Esophagus muscularis mucosa (tissue), 4 donors: Measurements from ENCODE around the gene NXPE1. TPM values are rescaled to one million over a fixed set of nuclear protein-coding genes. Genes with fewer than 3 reads are reported as not detected.

Source experiments
- DNase-seq: peaks from one replicate; pipeline ENCODE4 v3.0.0-alpha.2; 2017; ENCODE audit errors: extremely low spot score
- H3K27ac ChIP-seq, 4 donors: fragments of 200-600 bp; sonication (generic); replicated peaks in 1 of 4; 1 replicate in 3 of 4; 2 replicates in 1 of 4; pipeline ENCODE4 v1.5.1; 2016 to 2019; ENCODE audit warnings: mild to moderate bottlenecking in 1 of 4
- H3K27me3 ChIP-seq, 4 donors: fragments of 200-600 bp; sonication (generic); one replicate each; pipeline versions ENCODE4 v1.5.1 to v1.6.0; 2016 to 2019
- H3K36me3 ChIP-seq, 4 donors: fragments of 200-600 bp; sonication (generic); one replicate each; pipeline ENCODE4 v1.5.1; 2016 to 2019
- H3K4me1 ChIP-seq, 4 donors: fragments of 200-600 bp; sonication (generic); one replicate each; pipeline ENCODE4 v1.5.1; 2016 to 2019
- H3K4me3 ChIP-seq, 4 donors: fragments of 200-600 bp; sonication (generic); 1 replicate in 2 of 4; 2 replicates in 2 of 4; pipeline ENCODE4 v1.5.1; 2016 to 2019; ENCODE audit warnings: mild to moderate bottlenecking in 4 of 4, moderate library complexity in 1 of 4
- H3K9me3 ChIP-seq, 4 donors: fragments of 200-600 bp; sonication (generic); 1 replicate in 3 of 4; 2 replicates in 1 of 4; pipeline ENCODE4 v1.5.1; 2016 to 2019
- CTCF ChIP-seq, 3 experiments: fragments of 200-600 bp in 2 of 3; fragments of 450-650 bp in 1 of 3; sonication (generic) in 2 of 3; IDR thresholded peaks; one replicate each; pipeline ENCODE4 v1.5.1; 2017 to 2019; ENCODE audit warnings: antibody characterized with exemption in 3 of 3, mild to moderate bottlenecking in 2 of 3, moderate library complexity in 1 of 3
- EP300 ChIP-seq: sonication (generic); formaldehyde crosslinking; IDR thresholded peaks from one replicate; pipeline ENCODE4 v1.6.1; 2017; ENCODE audit warnings: antibody characterized with exemption
- POLR2A ChIP-seq: fragments of 450-650 bp; IDR thresholded peaks from one replicate; pipeline ENCODE4 v1.6.1; 2017; ENCODE audit warnings: antibody characterized with exemption, moderate library complexity, mild to moderate bottlenecking, low read depth
- POLR2AphosphoS5 ChIP-seq, 2 donors: sonication (generic); formaldehyde crosslinking; IDR thresholded peaks; one replicate each; pipeline ENCODE4 v1.6.1; 2017; ENCODE audit warnings: antibody characterized with exemption in 2 of 2
- WGBS: methylation state at CpG from one replicate; pipeline ENCODE4 v1.1.5; 2018; 5-methylcytosine and 5-hydroxymethylcytosine counted together
- intact Hi-C: fragments of 100-400 bp; cut with DNase I; formaldehyde crosslinking; loops from one replicate; pipeline ENCODE4 v1.15.1; 2023
- total RNA-seq, 4 donors: library from RNA; depleted of rRNA; stranded (reverse); fragments of >200 nt; gene quantifications; one replicate each; pipeline versions ENCODE4 v1.1.0 to v1.2.1, GENCODE V29; 2016

The NXPE1 gene
- total RNA-seq, 4 donors from 2014 or later = not detected

DNA sequence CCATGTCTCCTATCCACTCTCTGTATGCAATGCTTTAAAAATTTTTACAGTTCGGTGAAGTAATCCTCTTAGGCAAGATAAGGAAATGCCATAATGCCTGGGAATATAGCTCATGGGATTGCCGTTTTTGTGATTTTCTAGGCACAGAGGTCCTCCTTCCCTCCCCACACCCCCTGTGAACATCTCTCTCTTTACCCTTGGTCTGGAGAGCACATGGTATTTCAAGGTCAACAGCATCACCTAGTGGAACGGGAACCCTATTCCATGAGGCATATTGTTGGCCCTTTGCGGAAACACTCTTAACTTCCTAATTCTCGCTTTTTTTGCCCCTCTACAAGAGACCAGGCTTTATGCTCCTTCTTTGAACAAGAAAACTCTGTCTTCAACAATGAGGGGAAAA lies 27.1 kb upstream of the NXPE1 start:
- DNase-seq = no peak
- H3K9me3 ChIP-seq = peaks cover 0 to 54% (median 30%) of the 10 kb centered on the region in 4 donors
- no peak overlapping the region for H3K4me3 ChIP-seq
- WGBS = 91% methylated on average over 5 of the region's 5 CpGs
- no peaks in the 10 kb centered on the region for H3K36me3 ChIP-seq
- TF ChIP-seq POLR2AphosphoS5 (IDR thresholded peaks at IDR 0.05) (no peak), POLR2A (no peak), EP300 (no peak), CTCF (IDR thresholded peaks at IDR 0.05) (no peak)
- H3K27me3 ChIP-seq = no peaks in the 10 kb centered on the region
- intact Hi-C loops = no loop called here
- H3K27ac ChIP-seq = no peak overlapping the region
- no peaks in the 10 kb centered on the region for H3K4me1 ChIP-seq

GRCh38 chr11:114571712-114572111 lies 12.0 kb upstream of the NXPE1 start:
- intact Hi-C loops = no loop called here
- Histone ChIP-seq H3K9me3 (peaks cover 0 to 14% (median 2%) of the 10 kb centered on the region in 4 donors), H3K4me1 (no peaks in the 10 kb centered on the region), H3K36me3 (no peaks in the 10 kb centered on the region), H3K4me3 (no peak overlapping the region), H3K27ac (no peak overlapping the region), H3K27me3 (no peaks in the 10 kb centered on the region)
- 80% methylated on average over 1 of the region's 1 CpG for WGBS
- no peak for DNase-seq
- TF ChIP-seq EP300 (no peak), CTCF (IDR thresholded peaks at IDR 0.05) (no peak), POLR2AphosphoS5 (IDR thresholded peaks at IDR 0.05) (no peak), POLR2A (no peak)

DNA sequence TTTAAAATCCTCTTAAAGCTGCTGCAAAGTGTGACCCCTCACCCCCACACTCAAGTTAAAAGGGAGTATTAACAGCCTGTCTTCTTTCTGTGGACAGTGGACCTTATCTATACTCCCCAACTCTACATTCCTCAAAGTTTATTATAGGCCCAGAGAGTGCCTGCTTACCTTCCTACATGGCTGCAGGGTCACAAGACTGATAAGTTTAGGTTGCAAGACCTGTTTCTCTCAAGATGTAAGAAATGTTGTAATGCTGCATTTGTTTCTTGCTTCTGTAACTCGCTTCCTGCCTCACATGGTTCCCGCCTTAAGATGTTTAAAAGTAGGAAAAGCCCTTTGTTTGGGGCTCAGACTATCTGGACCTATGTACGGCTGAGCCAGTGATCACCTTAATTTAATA lies 10.1 kb upstream of the NXPE1 start:
- H3K4me1 ChIP-seq = no peaks in the 10 kb centered on the region
- TF ChIP-seq POLR2A = no peak
- no peaks in the 10 kb centered on the region for H3K27me3 ChIP-seq
- intact Hi-C loops = no loop called here
- DNase-seq = no peak
- no peak overlapping the region for H3K27ac ChIP-seq
- 70% methylated on average over 3 of the region's 3 CpGs for WGBS
- H3K9me3 ChIP-seq = peaks cover 0 to 9% (median 0%) of the 10 kb centered on the region in 4 donors
- H3K36me3 ChIP-seq = no peaks in the 10 kb centered on the region
- no peak overlapping the region for H3K4me3 ChIP-seq

DNA sequence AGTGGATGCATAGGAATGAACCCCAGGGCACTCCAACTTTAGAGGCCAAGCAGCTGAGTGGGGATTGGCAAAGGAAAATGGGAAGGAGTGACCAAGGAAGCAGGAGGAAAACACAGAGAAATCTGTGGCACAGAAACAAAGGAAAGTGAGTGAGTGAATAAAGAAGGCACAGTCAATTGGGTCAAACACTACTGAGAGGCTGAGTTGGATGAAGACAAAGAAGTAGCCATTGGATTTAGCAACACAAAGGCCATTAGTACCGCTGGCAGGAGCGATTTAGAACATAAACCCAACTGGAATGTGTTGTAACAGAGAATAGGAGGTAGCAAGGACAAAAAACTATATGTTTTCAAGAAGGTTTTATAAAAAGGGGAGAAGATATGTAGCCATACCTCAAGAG lies 6.6 kb upstream of the NXPE1 start:
- no peaks in the 10 kb centered on the region for H3K9me3 ChIP-seq
- no peaks in the 10 kb centered on the region for H3K4me1 ChIP-seq
- intact Hi-C loops = no loop called here
- no peaks in the 10 kb centered on the region for H3K36me3 ChIP-seq
- H3K27me3 ChIP-seq = no peaks in the 10 kb centered on the region
- H3K27ac ChIP-seq = no peak overlapping the region
- no peak for TF ChIP-seq POLR2A
- TF ChIP-seq EP300 = no peak
- TF ChIP-seq CTCF (IDR thresholded peaks at IDR 0.05) = no peak
- TF ChIP-seq POLR2AphosphoS5 (IDR thresholded peaks at IDR 0.05) = no peak
- no peak overlapping the region for H3K4me3 ChIP-seq
- 58% methylated on average over 2 of the region's 2 CpGs for WGBS
- no peak for DNase-seq

DNA sequence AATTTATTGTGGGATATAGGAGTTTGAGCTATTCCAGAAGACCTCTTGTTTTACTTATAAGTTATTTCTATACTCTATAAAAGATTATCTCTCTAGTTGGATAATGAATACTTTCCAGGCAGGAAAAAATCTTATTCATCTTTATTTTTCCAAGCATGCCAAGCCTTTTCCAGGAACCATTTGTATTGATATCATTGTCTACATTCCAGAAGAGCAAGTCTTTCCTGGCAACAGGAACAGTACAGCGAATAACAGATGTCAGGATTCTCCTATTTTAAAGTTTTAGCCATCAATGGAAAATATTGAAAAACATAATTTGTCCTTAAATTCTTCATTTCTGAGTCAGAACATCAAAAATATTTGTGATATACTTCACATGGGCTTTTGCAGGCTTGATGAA lies 5.2 kb upstream of the NXPE1 start:
- no peak for DNase-seq
- intact Hi-C loops = no loop called here
- H3K4me1 ChIP-seq = no peaks in the 10 kb centered on the region
- H3K36me3 ChIP-seq = no peaks in the 10 kb centered on the region
- no peaks in the 10 kb centered on the region for H3K9me3 ChIP-seq
- H3K27ac ChIP-seq = no peak overlapping the region
- WGBS = 48% methylated on average over 1 of the region's 1 CpG
- no peak overlapping the region for H3K4me3 ChIP-seq
- no peaks in the 10 kb centered on the region for H3K27me3 ChIP-seq
- no peak for TF ChIP-seq CTCF (IDR thresholded peaks at IDR 0.05)
- no peak for TF ChIP-seq POLR2AphosphoS5 (IDR thresholded peaks at IDR 0.05)
- TF ChIP-seq POLR2A = no peak
- TF ChIP-seq EP300 = no peak
